ENCODE results near the gene SLC23A2. TPM values are rescaled to one million over a fixed set of nuclear protein-coding genes. Genes with fewer than 3 reads are reported as not detected.
"Not testable (repeated sequence)": the region's sequence is repeated elsewhere in the genome, so short reads cannot be mapped to it uniquely, and the experiment has no call there.

SLC23A2 gene
- total RNA-seq, 2 experiments from 2014 or later = 16.7 to 17.6 TPM

DNA sequence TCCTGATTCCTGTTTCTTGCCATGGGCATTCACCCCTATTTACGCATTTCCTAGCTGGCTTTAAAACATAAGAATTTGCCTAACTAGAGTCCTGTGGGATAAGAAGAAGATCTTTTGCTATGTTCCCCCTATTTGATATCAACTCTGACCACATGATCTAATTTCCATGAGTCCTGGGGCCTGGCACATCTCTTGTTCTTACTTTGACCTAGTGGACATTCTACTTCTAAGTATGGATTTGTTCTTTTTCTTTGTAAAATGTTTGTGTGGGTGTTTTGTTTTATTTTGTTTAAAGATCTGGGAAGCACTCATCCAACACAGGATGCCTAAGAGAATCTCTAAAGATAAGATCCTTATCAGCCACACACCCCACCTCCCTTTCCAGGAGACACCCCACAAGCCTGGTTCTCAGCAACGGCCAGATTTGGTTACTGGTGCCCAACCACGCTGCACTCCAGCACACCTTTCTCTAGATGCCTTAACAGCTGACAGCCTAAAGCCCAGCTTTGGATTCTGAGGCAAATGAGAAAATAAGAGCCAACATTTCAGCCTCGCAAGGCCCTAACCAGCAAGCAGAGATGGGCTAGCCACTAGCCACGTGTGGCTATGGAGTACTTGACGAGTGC lies 74.7 kb downstream of the SLC23A2 start:
- CTCF ChIA-PET = interaction anchor here (0.6 kb wide), 1 partner anchor 16 kb away, joined by 3 read pairs; no protein-coding TSS in a partner anchor

DNA sequence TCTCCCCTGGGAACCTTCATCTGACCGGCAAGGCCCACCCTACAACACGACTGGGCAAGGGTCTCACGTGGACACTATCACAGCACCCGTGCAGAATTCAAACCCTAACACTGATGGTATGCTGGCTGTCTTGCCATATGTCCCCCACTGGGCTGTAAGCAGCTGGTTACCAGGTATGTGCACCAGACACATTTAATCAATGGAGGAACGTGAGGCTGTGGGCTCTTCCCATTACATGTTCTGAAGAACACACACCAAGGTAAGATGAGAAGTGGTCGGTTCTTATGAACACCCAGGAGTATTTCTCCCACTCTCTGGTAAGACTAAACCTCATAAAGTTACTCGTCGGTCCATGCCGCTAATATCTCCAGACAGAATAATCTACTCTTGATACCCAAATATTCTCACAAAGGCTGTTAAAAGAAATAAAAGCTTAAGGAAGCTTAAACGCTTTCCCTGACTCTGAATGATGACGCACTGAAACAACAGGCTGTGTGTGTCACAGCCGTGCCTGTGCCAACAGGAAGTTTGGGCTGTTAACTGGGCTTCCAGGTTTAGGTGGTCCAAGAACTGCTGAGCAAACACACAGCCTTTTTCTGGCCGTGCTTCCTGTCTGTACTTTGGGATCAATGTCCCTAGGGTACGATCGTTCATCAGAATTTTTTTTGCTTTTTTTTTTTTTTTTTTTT lies 75.3 kb downstream of the SLC23A2 start:
- H3K27me3 Mint-ChIP-seq = no peaks in the 10 kb centered on the region
- H3K27ac Mint-ChIP-seq = no peak overlapping the region
- intact Hi-C loops (cut with DNase I, micrococcal nuclease) = no loop called here
- H3K9me3 Mint-ChIP-seq (ENCODE audit: low read depth) = no peaks in the 10 kb centered on the region
- peaks cover 7% of the 10 kb centered on the region for H3K4me1 Mint-ChIP-seq
- ATAC-seq = no peak
- peaks cover 11% of the 10 kb centered on the region for H3K36me3 Mint-ChIP-seq (ENCODE audit: low read depth)
- no peak overlapping the region for H3K4me3 Mint-ChIP-seq
- ChIA-PET POLR2A (no interaction called here), CTCF (no interaction called here)
- no peak for DNase-seq

More for the DNA sequence above, 74.7 kb downstream of the SLC23A2 start:
- H3K27ac Mint-ChIP-seq = no peak overlapping the region
- peaks cover 11% of the 10 kb centered on the region for H3K36me3 Mint-ChIP-seq (ENCODE audit: low read depth)
- no peaks in the 10 kb centered on the region for H3K27me3 Mint-ChIP-seq
- H3K4me1 Mint-ChIP-seq = peaks cover 7% of the 10 kb centered on the region
- intact Hi-C loops (cut with DNase I, micrococcal nuclease) = no loop called here
- POLR2A ChIA-PET = no interaction called here
- DNase-seq (no peak), ATAC-seq (no peak)
- H3K4me3 Mint-ChIP-seq = no peak overlapping the region
- no peaks in the 10 kb centered on the region for H3K9me3 Mint-ChIP-seq (ENCODE audit: low read depth)

DNA sequence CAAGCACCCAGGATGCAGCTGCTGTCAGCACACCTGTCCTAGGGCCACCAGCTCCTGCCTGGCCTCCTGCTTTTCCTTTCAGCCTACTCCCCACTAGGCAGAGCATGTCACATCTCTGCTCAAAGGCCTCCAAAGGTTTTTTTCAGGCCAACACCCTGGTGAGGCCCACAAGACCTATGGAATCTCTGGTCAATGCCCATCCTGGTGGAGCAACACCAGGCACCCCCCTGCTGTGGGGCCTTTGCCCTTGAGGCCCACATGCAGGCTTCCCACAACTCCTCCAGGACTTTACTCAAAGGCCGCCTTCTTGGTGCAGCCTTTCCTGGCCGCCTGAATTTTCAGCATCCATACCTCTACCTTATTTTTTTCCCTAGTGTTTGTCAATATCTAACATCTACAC lies 76.9 kb downstream of the SLC23A2 start:
- Mint-ChIP-seq H3K4me1 (peaks cover 3% of the 10 kb centered on the region), H3K36me3 (ENCODE audit: low read depth) (peaks cover 7% of the 10 kb centered on the region), H3K27ac (no peak overlapping the region), H3K9me3 (ENCODE audit: low read depth) (no peaks in the 10 kb centered on the region), H3K27me3 (no peaks in the 10 kb centered on the region), H3K4me3 (no peak overlapping the region)
- ATAC-seq = no peak
- DNase-seq = no peak
- intact Hi-C loops (cut with DNase I, micrococcal nuclease) = no loop called here
- ChIA-PET CTCF (no interaction called here), POLR2A (no interaction called here)

DNA sequence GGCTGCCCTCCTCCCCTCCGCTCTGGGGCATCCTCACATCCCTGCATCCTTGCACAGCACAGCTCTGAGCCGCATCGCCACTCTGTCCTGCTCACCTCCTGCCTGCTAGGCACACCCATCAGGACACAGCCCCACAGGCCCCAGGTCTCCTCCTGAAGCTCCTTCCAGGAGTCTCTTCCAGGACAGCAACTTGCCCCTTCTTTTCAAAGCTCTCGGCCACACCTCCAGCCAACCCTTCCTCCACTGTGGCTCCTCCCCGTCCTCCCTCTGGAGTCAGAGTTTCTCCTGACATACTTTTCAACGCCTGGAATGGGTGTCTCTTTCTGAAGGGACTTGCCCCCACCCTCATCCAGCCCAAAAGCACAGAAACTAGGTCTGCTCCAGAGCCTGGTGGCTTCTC lies 77.3 kb downstream of the SLC23A2 start:
- intact Hi-C loops (cut with DNase I, micrococcal nuclease) = no loop called here
- ChIA-PET CTCF (no interaction called here), POLR2A (no interaction called here)
- DNase-seq (no peak), ATAC-seq (no peak)
- no peaks in the 10 kb centered on the region for H3K27me3 Mint-ChIP-seq
- peaks cover 7% of the 10 kb centered on the region for H3K36me3 Mint-ChIP-seq (ENCODE audit: low read depth)
- no peaks in the 10 kb centered on the region for H3K9me3 Mint-ChIP-seq (ENCODE audit: low read depth)
- peaks cover 3% of the 10 kb centered on the region for H3K4me1 Mint-ChIP-seq
- H3K27ac Mint-ChIP-seq = peak overlapping the region; percentile 10
- no peak overlapping the region for H3K4me3 Mint-ChIP-seq

DNA sequence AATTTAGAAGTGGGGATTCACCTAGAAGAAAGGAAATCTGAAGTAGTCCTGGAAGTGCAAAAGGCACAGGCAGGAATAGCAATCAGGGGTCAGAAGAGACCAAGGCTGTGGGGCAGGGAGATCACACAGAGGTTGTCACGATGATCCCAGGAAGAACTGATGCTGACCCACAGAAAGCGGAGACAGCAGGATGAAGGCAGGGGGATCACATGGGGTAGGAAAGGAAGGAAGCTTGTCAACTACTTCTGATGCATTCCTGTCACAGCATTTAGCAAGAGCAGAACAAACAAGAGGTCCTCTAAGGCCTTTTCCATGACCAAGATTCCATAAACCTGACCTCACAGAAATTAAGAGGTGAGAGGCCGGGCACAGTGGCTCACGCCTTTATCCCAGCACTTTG lies 79.1 kb downstream of the SLC23A2 start:
- no peak overlapping the region for H3K4me3 Mint-ChIP-seq
- H3K4me1 Mint-ChIP-seq = peaks cover 3% of the 10 kb centered on the region
- ATAC-seq (no peak), DNase-seq (no peak)
- intact Hi-C loops (cut with DNase I, micrococcal nuclease) = no loop called here
- CTCF ChIA-PET = no interaction called here
- no peak overlapping the region for H3K27ac Mint-ChIP-seq
- no peaks in the 10 kb centered on the region for H3K27me3 Mint-ChIP-seq
- H3K36me3 Mint-ChIP-seq (ENCODE audit: low read depth) = peaks cover 3% of the 10 kb centered on the region
- no peaks in the 10 kb centered on the region for H3K9me3 Mint-ChIP-seq (ENCODE audit: low read depth)
- POLR2A ChIA-PET = no interaction called here

DNA sequence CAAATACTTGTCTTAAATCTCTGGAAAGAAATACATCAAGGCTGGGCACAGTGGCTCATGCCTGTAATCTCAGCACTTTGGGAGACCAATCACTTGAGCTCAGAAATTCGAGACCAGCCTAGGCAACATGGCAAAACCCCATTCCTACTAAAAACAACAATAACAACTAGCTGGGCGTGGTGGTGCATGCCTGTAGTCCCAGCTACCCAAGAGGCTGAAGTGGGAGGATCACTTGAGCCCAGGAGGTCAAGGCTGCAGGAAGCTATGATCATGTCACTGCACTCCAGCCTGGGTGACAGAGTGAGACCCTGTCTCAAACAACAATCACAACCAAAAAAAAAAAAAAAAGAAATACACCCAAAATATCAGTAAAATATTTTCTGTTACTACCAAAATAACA lies 80.0 kb downstream of the SLC23A2 start:
- intact Hi-C loops (cut with DNase I, micrococcal nuclease); H3K4me3 Mint-ChIP-seq; POLR2A ChIA-PET; H3K4me1 Mint-ChIP-seq; H3K27ac Mint-ChIP-seq; CTCF ChIA-PET; H3K36me3 Mint-ChIP-seq (ENCODE audit: low read depth); DNase-seq; H3K9me3 Mint-ChIP-seq (ENCODE audit: low read depth); ATAC-seq; H3K27me3 Mint-ChIP-seq: not testable (repeated sequence)

DNA sequence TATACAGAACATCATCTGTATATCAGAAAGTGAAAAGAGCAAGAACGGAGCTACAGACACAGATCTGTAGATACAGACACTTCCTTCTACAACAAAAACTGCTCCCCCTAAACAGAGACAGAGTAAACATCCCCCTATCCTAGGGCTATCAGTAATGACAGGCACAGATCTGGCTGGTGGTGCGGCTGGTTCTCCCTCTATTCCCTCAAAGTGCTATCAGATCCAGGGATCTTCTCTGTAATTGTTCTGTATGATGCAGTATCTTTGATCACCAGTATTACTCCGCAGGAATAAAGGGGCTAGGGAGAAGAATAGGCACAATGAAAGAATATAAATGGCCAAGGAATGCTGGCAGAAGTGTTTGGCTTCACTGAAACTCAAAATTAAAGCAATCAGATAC lies 80.7 kb downstream of the SLC23A2 start:
- Mint-ChIP-seq H3K27ac (no peak overlapping the region), H3K27me3 (no peaks in the 10 kb centered on the region), H3K36me3 (ENCODE audit: low read depth) (peaks cover 5% of the 10 kb centered on the region), H3K4me3 (no peak overlapping the region), H3K4me1 (peaks cover 6% of the 10 kb centered on the region), H3K9me3 (ENCODE audit: low read depth) (no peaks in the 10 kb centered on the region)
- DNase-seq (no peak), ATAC-seq (no peak)
- intact Hi-C loops (cut with DNase I, micrococcal nuclease) = no loop called here
- ChIA-PET CTCF (no interaction called here), POLR2A (no interaction called here)

DNA sequence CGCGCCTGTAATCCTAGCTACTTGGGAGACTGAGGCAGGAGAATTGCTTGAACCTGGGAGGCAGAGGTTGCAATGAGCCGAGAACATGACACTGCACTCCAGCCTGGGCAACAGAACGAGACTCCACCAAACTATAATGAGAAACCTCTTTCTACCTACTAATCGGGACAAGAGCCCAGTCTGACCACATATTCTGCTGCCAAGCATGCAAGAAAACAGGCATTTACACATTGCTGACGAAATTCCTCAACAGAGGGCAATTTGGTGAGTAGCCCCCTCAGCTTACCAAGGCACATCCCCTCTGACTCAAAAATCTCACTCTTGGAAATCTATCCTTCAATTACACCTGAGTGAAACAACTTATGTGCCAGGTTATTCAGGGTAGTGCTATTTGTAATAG lies 81.2 kb downstream of the SLC23A2 start:
- POLR2A ChIA-PET = no interaction called here
- Mint-ChIP-seq H3K4me3 (no peak overlapping the region), H3K27ac (no peak overlapping the region), H3K4me1 (peaks cover 6% of the 10 kb centered on the region), H3K36me3 (ENCODE audit: low read depth) (peaks cover 3% of the 10 kb centered on the region), H3K9me3 (ENCODE audit: low read depth) (no peaks in the 10 kb centered on the region), H3K27me3 (no peaks in the 10 kb centered on the region)
- intact Hi-C loops (cut with DNase I, micrococcal nuclease) = no loop called here
- CTCF ChIA-PET = interaction anchor here (0.9 kb wide), 1 partner anchor 9 kb away, joined by 4 read pairs; no protein-coding TSS in a partner anchor
- DNase-seq (no peak), ATAC-seq (no peak)

DNA sequence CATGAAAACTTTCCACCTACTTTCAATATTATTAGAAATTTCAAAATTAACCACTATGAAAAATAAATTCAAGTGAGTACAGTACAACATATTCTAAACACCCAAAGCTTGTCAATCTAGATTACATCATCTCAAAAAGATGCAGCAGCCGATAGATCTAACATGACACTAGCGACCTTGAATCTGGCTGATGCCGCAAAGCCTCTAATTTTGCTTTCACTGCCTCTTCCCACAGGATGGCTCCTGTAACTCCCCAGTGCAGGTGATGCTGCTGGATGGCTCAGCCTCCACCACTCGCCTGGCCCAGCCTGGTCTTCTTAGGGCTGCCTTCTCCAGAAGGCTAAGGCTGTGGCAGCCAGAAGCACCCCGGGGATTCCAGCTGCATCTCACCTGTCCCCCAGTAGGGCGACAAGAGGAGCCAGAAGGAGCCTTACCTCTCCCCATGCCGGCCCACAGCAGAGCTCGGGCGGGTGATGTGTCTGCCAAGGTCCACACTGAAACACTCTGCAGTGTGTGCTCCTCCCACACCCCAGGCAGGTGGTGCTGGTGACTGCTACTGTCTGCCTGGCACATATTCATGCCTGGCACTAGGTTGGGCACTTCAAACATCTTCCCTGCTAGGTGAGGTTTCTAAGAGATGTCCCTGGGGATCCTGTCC lies 82.1 kb downstream of the SLC23A2 start:
- Mint-ChIP-seq H3K27ac (no peak overlapping the region), H3K27me3 (no peaks in the 10 kb centered on the region), H3K36me3 (ENCODE audit: low read depth) (peaks cover 3% of the 10 kb centered on the region), H3K4me3 (no peak overlapping the region), H3K9me3 (ENCODE audit: low read depth) (no peaks in the 10 kb centered on the region), H3K4me1 (peaks cover 6% of the 10 kb centered on the region)
- DNase-seq (no peak), ATAC-seq (no peak)
- CTCF ChIA-PET = interaction anchor here (0.9 to 1.0 kb wide), 2 partner anchors 8 to 9 kb away, joined by 3 to 4 read pairs; no protein-coding TSS in a partner anchor
- intact Hi-C loops (cut with DNase I, micrococcal nuclease) = no loop called here
- POLR2A ChIA-PET = no interaction called here

DNA sequence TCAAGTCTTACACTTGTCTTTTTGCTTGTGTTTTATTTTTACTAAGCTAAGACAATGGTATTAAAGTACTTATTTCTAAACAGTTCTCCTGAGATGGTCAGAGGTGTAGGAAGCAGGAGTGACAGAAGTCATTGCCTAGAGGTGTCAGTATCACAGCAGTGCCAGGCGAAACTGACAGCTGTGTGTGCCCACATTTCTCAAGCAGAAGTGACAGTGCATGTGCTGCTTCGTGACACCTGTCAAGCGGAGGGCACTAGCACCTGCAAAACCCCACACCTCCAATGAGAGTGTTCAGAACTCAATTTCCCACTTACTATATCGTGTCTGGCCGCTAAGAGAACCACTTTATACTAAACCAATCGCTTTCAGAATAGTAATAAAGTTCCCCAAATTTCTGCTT lies 82.8 kb downstream of the SLC23A2 start:
- no peak for DNase-seq
- H3K27ac Mint-ChIP-seq = no peak overlapping the region
- CTCF ChIA-PET = interaction anchor here (1.4 kb wide), 1 partner anchor 183 kb away, joined by 4 read pairs; no protein-coding TSS in a partner anchor
- H3K27me3 Mint-ChIP-seq = no peaks in the 10 kb centered on the region
- POLR2A ChIA-PET = no interaction called here
- H3K4me3 Mint-ChIP-seq = no peak overlapping the region
- no peak for ATAC-seq
- intact Hi-C loops (cut with DNase I, micrococcal nuclease) = no loop called here
- no peaks in the 10 kb centered on the region for H3K9me3 Mint-ChIP-seq (ENCODE audit: low read depth)
- peaks cover 6% of the 10 kb centered on the region for H3K4me1 Mint-ChIP-seq
- H3K36me3 Mint-ChIP-seq (ENCODE audit: low read depth) = peaks cover 3% of the 10 kb centered on the region

DNA sequence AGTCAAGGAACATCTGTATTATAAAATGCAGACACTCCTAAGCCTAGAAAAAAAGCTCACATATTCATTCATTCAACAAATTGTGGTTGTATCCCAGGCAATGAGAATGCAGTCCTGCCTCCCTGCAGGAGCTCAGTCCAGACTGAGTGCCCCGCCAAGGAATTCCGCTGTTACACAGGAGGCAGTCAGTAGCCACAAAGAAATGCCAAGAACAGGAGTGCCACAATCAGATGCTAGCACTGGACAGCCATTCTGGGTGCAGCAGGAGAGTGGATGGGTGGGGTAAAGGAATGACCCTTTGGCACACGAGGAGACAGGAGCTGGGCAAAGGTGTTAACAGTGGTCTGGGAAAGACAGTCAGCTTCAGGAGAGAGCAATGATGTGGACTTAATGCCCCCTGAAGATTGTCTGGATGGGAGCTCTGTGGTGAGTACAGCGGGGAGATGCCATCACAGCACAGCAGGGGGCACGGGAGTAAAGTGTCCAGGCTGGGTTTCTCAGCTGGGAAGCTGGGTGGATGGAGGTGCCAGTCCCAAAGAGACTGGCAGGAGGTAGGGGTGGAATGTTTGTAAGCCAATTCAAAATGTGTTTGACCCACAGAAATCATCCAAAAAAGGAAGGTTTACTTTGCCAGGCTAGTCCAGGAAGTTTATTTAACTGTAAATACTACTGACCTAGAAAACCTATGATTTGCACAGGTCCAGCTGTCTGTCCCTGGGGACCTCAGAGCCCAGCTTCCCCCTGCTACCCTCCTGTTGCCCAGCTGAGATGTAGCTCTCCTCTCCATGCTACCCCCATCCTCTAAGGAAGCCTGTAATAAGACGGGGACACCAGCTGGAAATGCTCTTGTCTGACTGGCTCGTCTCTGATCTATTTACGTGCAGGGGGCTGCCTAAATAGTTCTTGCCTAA lies 84.1 kb downstream of the SLC23A2 start:
- ChIA-PET POLR2A (no interaction called here), CTCF (interaction anchor here (0.5 to 1.4 kb wide), 2 partner anchors 52 to 184 kb away, joined by 3 to 4 read pairs; no protein-coding TSS in a partner anchor)
- H3K9me3 Mint-ChIP-seq (ENCODE audit: low read depth) = no peaks in the 10 kb centered on the region
- H3K27ac Mint-ChIP-seq = no peak overlapping the region
- DNase-seq = no peak
- no peaks in the 10 kb centered on the region for H3K27me3 Mint-ChIP-seq
- peaks cover 14% of the 10 kb centered on the region for H3K4me1 Mint-ChIP-seq
- peaks cover 4% of the 10 kb centered on the region for H3K36me3 Mint-ChIP-seq (ENCODE audit: low read depth)
- intact Hi-C loops (cut with DNase I, micrococcal nuclease) = no loop called here
- no peak overlapping the region for H3K4me3 Mint-ChIP-seq
- ATAC-seq = no peak

Data from activated CD4-positive, alpha-beta T cell treated with anti-CD3 and anti-CD28 coated beads for 36 hours (primary cell).